Activated T-cell treated with anti-CD3 and anti-CD28 coated beads for 1 hour (primary cell): ENCODE measurements around the gene ILDR1.

Experiments
- DNase-seq: peaks from one replicate; pipeline ENCODE4 v3.0.0-alpha.2; 2020; ENCODE audit warnings: low read depth

The ILDR1 gene

DNA sequence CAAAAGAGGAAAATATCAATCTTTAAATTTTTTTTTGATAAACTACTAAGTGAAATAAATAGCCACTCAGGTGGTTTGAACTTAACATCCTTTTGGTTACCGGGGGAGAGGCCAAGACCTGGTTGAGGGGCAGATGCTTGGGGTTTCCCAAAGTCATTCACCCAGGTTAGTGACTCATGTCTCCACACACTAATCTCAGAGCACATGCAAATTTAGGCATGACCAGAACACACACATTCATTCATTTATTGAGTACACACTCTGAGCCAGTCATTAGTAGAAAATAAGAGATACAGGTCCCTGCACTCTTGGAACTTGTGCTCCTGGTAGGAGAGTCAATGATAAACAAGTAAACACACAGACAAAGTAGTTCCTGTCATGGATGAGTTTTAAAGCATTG is 7.3 kb downstream of the ILDR1 start:
- no peak for DNase-seq

DNA sequence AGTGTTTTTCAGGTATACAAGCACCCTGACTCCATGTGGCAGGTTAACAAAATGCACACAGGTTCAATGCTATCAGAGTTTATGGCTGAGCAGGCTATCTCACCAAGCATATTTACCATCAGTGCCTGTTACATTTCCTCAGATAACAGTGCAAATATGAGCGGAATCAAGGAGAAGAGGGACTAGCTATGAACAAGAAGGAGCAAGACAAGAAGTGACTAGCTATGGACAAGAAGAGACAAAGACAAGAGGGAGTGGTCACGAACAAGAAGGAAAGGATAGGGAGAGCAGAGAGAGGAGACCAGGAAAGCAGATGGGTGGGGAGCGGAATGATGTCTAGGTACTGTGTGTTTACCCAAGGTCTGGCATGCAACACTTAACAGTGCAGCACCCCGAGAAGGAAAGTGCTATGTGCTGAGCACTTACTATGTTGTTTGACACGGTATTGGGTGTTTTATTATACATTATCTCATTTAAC is 8.6 kb downstream of the ILDR1 start:
- DNase-seq = no peak

DNA sequence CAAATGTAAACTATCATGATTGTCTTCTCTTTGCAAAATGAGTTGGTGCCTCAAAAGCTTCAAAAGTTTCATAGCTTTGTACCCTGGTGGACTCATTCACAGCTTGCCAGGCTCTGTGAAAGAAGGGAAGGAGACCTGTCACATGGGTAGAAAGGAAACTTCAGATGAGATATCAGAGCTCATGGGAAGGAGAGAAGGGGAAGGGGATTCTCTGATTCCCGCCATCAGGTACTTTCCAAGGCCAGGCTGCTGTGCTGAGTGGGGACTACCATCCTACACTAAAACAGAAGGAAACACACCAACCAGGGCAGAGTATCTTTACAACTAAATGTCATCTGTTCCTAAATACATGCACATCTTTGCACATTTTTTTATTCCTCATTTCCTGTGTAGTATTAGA is 9.2 kb downstream of the ILDR1 start:
- DNase-seq = no peak

DNA sequence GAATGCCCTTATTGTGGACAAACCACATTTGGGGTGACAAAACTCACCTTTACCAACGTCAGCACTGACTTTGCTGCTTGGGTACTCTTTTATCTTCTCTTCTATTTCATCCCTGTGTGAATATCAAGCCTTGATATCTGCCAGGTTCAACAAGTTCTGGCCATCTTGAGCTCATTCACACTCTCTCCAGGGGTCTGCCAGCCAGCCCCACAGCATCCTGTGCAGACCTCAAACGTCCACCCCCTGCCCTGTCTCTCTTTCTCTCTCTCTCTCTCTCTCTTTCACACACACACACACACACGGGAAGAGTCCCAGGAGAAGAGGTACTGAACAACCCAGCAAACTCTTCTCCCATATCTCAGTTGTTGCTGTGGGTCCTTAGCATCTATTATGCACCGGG is 10.7 kb downstream of the ILDR1 start:
- no peak for DNase-seq

DNA sequence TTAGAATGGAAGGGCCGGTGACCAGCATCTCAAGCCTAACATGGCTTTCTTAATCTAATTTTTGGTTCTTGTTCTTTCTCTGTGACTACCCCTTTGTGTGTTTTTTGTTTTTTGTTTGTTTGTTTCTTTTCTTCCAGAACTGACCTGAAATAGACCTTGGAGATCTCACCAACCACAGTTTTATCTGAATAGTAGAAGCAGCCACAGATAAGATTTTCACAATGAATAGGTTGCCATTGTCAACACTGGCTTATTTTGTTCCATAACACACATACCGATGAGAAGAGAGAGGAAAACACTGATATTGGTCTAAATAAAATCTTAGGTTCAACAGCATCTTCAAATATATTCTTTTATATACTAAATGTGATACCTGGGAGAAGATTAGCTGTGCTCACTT is 11.5 kb downstream of the ILDR1 start:
- DNase-seq = no peak

DNA sequence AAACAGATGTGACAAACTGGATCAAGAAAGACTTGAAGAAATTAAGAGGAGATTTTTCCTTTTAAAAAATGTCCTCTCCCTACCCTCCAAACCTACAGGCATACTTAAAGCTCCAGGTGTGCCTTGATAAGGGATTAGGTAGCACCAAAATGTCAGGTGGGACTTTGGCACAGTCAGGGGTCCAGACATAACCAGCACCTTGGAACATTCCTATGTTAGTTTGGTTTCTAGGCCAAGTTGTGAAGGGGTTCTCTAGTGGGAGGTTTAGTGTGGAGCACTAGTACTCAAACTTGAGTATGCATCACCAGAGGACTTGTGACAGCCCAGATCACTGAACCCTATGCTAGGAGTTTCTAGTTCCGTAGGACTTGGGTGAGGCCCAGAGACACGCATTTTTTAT is 13.9 kb downstream of the ILDR1 start:
- no peak for DNase-seq

DNA sequence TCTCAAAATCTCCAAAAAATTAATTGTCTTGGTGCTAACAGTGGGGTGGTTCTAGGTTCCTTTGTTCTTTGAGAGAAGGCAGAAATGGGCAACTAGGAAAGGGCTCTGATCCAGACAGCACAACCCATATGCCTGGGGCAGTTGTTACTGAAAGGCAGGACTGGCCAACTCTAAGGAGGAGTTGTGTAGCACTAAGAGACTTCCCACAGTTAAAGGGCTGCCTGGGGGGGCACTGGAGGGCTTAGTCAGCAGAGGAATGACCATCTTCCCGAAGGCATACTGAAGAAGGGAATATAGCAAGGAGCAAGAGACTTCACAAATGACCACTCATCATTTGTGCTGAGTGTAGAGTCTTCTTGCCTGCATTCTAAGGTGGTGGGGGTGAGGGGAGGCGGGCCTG is 15.8 kb downstream of the ILDR1 start:
- DNase-seq = no peak

DNA sequence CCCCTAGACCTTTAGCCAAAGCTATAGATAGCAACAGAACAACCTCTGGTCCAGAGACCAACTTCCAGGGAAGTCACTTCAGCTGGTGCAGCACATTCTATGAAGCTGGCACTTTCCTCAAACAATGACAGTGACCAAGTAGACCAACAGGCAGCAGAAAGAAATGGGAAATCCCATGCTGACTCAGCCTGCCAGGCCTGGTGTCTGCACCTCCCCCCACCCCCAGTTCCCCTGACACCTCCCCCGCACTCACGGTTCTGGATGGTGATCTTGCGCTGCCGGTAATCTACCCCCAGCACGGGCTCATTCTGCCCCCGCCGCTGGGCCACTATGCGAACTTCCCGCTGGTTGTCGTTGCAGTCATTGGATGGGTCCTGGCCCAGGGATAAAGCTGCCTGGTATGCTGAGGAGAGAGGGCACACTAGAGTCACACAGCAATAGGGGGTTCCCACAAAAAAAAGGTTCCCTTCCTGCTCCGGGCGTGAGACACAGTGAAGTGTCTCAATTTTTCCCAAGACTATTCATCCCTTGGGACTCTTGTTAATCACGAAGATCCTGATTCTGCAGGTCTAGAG is 17.0 kb downstream of the ILDR1 start:
- no peak for DNase-seq

DNA sequence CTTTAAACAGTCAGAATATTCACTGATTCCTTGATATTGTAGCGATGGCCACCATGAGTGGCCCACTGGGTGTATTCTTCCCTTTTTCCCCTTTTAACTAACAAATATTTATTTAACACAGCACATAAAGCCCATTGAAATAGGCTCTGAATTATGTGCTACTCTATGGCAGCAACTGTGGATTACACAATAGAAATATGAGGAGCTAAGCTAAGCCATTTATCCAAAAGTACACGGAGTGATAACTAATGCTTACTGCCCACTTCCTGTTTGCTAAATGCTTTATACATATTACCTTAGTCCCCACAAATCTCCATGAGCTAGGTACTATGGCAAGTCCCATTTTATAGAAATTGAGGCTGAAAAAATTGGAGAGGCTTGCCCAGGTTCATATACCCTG is 17.9 kb downstream of the ILDR1 start:
- DNase-seq = no peak

DNA sequence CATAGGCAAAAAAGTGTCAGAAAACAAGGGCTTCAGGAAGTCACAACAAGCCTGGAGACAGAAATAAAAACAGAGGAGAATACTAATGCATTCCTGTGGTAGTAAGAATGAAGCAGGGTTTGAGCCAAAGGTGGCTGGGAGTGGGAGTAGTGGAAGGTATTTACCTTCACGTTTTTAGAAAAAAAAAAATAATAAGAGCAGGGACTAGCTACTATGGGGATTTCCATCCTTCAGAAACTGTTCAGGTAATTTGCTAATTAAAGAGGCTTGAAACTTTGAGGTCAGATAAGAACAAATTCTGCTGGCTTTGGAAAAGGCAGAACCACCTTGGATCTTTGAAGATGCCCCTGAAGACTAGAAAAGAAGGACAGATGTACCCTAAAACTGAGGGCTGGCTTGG is 18.4 kb downstream of the ILDR1 start:
- no peak for DNase-seq

DNA sequence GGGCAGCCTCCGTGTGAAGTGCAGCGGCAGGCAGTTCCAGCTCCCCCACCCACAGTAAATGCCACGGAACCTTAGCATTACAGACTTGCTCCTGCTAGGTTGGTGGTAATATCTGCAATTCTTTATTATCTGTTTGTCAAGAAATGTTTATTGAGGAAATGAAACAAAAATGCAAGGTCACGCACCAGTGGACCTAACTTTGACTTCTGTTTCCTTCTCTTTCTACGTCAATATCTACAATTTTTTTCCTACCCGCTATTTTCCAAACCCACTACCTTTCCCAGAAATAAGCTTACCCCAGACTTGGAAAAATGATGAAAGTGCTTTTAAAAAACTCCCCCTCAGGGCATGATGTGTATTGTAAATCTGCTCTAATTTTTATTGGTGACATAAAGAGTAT is 18.9 kb downstream of the ILDR1 start:
- DNase-seq = no peak

DNA sequence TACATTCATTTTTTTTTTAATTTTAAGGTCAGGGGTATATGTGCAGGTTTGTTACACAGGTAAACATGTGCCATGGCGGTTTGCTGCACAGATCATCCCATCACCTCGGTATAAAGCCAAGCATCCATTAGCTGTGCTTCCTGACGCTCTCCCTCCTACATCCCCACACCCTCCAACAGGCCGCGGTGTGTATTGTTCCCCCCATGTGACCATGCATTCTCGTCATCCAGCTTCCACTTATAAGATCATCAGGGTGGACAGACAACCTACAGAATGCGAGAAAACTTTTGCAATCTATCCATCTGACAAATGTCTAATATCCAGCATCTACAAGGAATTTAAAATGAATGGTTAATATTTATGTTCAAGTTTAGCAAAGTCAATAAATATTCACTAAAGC is 19.4 kb downstream of the ILDR1 start:
- no peak for DNase-seq

DNA sequence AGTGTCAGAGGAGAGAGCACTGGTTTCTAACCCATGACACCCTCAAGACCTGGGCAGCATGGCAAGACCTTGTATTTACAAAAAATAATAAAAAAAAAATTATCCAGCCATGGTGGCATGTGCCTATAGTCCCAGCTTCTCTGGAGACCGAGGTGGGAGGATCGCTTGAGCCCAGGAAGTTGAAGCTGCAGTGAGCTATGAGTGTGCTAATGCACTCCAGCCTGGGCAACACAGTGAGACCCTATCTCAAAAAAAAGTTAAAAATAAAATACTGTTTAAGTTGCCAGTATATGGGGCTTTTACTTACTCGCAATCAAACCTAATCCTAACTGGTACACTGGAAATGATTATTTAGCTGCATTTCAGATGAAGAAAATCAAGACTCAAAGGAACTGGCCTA is 20.2 kb downstream of the ILDR1 start:
- no peak for DNase-seq

DNA sequence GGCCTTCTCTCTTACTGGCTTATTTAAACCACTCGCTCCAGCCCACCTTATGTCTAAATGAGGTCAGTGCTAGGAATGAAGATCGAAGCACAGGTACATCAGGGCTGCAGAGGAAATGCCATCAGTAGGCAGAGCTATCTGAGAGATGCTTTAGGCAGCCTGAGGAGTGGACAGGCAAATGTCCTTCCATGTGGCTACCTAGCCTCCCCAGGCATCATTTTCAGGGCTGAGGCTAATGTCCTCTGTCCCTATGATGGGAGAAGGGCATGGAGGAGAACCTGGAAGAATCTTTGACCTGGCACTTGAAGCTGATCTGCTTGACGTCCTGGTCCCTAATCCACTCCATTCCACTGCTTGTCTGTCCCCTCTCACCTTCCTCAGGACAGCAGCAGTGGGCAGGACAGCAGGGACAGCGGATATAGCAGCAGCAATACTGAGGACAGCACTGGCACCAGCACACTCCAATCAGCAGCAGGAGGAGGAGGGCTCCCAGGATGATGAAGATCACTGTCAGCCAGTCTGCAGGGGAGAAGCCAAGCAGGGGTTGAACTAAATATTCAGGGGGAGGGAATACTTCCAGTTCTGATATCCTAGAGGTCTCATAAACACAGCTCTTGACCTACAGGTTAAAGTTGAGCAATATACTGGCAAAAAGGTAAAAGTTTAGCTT is 21.0 kb downstream of the ILDR1 start:
- DNase-seq = no peak

DNA sequence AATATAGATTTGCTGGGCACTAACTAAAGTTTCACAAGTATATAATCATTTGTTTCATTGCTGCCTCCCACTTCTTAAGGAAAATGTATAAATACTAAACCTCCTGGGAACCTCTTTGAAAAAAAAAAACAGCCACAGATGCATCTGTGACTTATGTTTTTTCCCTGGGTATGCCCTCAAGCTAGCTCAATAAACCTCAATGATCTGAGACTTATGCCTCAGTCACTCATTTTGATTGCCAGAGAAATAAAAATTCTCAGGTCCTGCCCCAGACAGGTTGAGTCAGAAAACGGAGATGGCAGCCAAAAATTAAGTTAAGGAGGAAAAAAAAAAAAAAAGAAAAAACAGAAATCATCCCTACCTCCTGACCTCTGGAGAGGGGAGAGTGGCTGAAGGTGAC is 22.1 kb downstream of the ILDR1 start:
- no peak for DNase-seq

DNA sequence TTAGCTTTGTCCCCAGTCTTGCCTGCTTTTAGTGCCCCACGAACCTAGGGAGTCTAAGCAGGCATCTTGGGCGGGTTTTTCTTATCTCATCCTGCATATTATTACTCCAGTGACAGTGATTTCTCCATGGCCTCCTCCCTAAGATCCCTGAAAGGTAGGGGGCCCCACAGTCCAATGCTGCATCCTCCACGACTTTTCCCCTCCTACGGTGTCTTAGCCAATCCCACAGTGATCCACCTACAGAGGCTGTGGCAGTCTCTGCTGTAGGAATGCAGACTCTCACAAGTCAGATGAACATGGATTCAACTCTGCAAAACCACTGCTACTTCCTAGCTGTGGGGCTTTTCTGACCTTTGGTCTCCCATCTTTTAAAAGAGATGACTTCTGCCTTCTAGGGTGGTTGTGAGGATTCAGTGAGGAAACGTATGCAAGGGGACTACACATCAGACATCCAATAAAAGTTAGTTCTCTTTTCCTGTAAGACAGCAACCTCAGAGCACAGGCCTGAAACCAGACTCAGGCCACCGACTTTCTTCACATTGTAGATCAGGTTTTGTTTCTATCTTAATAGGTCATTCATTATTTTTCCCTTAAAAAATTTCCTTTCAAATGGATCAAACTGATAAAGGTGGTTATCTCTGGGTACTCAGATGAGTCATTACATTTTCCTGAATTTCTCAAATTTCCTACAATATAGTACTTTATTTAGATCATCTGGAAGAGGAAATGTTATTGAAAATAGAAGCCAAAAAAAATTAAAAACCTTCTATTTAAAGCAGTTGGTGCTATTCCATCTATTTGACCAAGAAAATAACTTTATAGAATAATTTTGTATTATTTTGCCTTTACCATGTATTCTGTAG is 23.2 kb downstream of the ILDR1 start:
- no peak for DNase-seq

DNA sequence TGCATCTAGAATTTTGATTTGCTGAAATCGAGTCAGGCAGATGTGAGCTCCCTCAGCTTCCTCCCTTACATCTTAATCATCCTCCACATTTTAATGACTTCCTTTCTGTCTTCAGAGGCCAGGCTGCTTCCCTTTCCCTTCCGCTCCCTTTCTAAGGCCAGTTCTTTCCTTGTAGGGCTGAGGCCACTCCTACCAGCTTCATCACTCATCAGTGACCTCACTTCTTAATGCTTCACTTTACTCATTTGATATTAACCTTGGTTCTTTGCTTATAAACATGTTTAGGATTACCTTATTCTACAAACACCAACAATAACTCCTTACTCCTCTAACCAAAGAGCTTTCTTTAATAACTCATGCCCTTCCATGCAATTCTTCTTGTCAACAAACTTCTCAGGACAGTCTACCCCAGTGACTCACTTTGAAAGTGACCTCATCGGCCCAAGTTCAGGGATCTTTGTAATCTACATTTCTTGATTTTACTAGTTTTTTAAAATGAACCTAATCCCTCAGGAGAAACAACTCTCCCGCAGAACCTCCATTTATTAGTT is 23.9 kb downstream of the ILDR1 start:
- DNase-seq = no peak

DNA sequence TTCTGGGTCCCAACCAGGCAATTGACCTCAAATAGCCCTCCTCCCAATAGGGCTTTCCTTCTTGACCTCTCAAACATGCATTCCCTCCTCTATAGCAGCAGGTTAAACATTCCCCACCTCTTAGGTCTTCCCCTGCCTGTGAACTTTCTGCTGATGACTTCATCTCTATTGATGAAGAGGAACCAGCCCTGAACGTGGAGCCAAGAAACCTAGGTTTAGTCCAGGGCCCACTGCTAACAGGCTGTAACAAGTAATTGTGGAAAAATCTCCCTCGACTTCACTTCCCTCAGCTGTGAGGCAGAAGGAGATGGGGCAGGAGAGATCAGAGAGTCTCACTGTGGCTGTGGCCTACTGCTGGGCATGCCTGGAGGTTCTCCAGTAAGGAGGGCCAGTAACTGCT is 24.7 kb downstream of the ILDR1 start:
- DNase-seq = no peak

DNA sequence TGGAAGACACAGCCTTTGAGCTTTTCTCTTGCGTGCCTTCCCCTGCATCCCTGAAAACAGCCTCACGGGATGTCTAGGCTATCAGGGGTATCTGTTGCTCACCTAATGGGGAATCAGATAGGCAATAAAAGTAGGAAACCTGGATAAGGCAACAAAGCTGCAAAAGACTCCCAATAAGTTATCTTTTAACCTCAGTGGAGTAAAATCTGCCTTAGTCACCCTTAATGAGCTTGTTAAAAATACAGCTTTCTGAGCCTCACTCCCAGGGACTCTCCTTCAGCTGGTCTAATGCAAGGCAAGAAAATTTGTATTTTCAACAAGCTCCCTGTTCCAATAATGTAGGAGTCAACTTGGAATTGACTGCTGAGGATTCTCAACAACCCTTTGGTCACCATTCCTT is 25.6 kb downstream of the ILDR1 start:
- no peak for DNase-seq

DNA sequence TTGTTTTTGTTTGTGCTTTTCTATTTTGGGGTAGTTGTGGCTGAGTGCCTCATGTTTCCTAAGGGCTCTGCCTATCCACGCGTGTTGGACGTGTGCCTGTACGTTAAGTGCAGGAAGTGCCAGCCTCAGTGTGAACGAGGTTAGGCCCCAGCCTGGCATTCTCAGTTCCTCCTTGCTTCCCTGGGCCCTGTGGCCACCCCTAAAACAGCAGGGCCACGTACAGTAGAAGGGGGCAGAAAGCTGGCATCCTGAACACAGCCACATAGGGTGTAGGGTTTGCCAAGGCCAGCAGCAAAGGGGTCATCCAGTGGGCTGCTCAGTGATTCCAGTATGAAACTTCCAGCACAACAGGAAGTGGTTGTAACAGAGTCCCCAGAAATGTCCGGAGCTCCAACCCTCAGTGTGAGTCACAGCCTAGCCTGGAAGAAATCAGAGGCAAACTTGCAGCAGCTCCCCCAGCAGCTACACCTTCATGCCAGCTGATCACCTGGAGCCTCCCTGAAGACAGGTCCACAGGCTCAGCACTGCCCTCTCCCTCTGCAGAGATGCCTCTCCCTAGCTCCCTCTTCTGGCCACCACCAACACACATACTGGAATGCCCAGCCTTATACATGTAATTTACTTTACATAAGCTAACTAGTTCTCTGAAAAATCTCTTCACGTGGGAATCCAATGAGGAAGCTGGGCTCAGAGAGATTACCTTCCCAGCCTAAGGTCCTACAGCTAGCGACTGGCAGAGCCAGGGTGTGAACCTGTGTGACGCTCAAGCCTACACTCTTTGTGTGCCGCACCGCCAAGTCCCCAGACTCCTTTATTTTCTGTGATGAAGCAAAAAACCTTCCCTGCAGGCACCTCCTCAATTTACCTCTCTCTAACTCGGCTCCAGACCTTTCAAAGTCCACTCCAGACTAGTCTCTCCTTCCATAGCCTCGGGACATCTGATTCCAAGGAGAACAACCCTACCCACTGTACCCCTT is 26.6 kb downstream of the ILDR1 start:
- no peak for DNase-seq

DNA sequence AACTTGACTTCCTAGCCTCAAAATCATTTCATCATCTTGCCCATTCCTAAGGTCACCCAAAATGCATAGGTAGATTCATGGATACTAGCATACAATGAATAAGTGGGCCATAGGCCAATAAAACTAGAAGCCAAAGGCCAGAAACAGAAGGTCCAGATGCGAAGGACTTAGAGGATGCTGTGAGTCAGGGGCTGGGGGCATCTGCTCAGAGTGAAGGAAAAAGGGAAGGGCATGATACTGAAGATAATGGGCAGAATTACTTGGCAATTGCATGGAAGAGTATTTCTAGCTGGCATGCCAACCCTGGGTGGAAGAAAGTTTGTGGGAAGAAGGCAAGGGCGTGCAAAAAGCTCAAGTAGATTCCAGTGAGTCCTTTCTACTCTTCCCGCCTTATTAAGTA is 27.5 kb downstream of the ILDR1 start:
- no peak for DNase-seq
